LNCaP clone FGC (cell line): ENCODE data around the gene BICC1.

Source experiments
- DNase-seq: peaks from one replicate; pipeline ENCODE4 v3.0.0-alpha.2; 2011; ENCODE audit warnings: low read depth
- H3K4me3 ChIP-seq: 2 replicates; pipeline ENCODE4 v1.5.1; 2011; ENCODE audit warnings: mild to moderate bottlenecking, low read depth, low read length, control low read depth
- CTCF ChIP-seq: IDR thresholded peaks from 2 replicates; pipeline ENCODE4 v1.5.1; 2012; ENCODE audit warnings: mild to moderate bottlenecking; ENCODE audit not compliant: control insufficient read depth, insufficient read depth; ENCODE audit errors: extremely low read depth

BICC1 gene

DNA sequence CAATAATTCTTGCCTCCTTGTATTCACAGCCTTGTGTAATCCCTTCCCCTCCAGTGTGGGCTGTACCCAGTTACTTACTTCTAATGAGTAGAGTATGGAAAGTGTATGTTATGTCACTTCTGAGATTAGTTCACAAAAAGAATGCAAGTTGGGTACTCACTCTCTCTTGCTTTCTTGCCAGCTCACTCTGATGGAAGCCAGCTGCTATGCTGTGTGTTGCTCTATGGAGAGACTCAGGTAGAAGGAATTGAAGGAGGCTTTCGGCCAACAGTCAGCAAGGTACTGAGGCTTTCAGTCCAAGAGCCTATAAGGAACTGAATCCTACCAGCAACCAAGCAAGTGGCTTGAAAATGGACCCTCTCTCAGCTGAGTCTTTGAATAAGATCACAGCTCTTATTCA is 9.7 kb upstream of the BICC1 start:
- DNase-seq = no peak
- H3K4me3 ChIP-seq = no peak overlapping the region
- no peak for TF ChIP-seq CTCF

DNA sequence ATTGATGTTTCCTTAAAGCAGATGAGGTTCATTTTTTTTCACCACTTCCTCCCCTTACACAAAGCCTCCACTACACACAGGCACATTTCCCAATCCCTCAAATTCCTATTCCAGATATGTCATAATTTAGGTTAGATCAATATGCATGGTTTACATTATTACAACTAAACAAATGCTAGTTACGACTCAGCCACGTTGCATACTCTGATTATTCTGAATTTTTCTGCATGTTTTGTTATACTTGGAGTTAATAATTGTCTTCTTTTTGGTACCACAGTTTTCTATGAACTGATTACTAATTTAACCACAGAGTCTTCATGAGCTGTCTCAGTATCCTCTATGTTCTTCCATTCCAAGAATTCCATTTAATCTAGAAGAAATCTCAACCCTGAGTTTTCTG is 4.4 kb upstream of the BICC1 start:
- H3K4me3 ChIP-seq = no peak overlapping the region
- no peak for TF ChIP-seq CTCF
- no peak for DNase-seq

- H3K4me3 ChIP-seq = no peak overlapping the region
- no peak for DNase-seq
- TF ChIP-seq CTCF = no peak
Measured at GRCh38 chr10:58511765-58512490, 744 bp upstream of the BICC1 start.

DNA sequence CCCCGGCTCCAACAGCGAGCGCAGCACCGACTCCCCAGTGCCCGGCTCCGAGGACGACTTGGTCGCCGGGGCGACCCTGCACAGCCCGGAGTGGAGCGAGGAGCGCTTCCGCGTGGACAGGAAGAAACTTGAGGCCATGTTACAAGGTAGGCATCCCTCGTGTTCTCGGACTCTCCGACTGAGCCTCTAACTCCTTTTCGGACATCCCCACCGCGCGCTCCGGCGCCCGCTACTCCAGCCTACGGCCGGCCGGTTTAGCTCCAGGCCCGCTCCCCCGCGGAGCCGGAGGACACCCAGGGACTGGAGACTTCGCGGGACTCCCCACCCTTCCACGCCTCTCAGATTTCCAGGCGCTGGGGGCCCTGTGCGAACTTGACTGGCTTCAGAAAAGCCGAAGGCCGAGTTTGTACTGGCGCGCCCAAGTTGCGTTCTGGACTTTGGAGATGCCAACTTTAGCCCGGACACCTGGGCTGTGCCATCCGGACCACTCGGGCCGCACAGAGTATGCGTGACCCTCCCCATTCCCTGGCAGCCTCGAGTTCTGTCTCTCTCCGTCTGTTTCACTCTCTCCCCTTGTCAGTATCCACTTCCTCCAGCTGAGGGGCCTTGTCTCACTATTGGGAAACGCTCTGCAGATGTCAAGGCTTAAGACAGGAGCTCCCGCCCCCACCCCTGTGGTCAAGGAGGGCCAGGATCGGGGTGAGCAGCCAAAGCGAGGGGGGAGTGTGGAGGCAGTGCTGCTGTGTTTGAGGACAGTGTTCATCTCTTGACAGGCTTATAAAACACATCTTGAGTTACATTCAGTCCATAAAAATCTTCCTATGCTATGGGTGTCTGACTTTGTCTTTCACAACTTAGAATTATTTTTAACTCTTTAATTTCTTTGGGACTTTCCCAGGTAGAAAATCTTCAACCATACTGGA is 777 bp downstream of the BICC1 start:
- TF ChIP-seq CTCF = no peak
- H3K4me3 ChIP-seq = no peak overlapping the region
- DNase-seq = no peak

GRCh38 chr10:58514111-58514770 is 1.6 kb downstream of the BICC1 start:
- H3K4me3 ChIP-seq = no peak overlapping the region
- TF ChIP-seq CTCF = no peak

GRCh38 chr10:58515291-58515941 is 2.7 kb downstream of the BICC1 start:
- TF ChIP-seq CTCF = no peak
- DNase-seq = no peak
- no peak overlapping the region for H3K4me3 ChIP-seq

More at GRCh38 chr10:58514111-58514770, 1.6 kb downstream of the BICC1 start:
- no peak for DNase-seq
